IPS-15b (cell line): ENCODE measurements around the gene MYO1E.

Source experiments
- H3K27me3 ChIP-seq: one replicate; pipeline ENCODE4 v1.6.1; 2013; ENCODE audit warnings: low read length; ENCODE audit not compliant: control insufficient read depth, insufficient read depth
- H3K36me3 ChIP-seq: one replicate; pipeline ENCODE4 v1.6.1; 2013; ENCODE audit warnings: low read length; ENCODE audit not compliant: control insufficient read depth, insufficient read depth
- H3K4me1 ChIP-seq: one replicate; pipeline ENCODE4 v1.6.1; 2013; ENCODE audit warnings: mild to moderate bottlenecking, low read length; ENCODE audit not compliant: control insufficient read depth, insufficient read depth
- H3K4me3 ChIP-seq: one replicate; pipeline ENCODE4 v1.5.1; 2013; ENCODE audit warnings: low read depth, low read length
- H3K9ac ChIP-seq: one replicate; pipeline ENCODE4 v1.6.1; 2013; ENCODE audit warnings: low read depth, mild to moderate bottlenecking, low read length
- H3K9me3 ChIP-seq: one replicate; pipeline ENCODE4 v1.6.1; 2013; ENCODE audit warnings: mild to moderate bottlenecking, low read length; ENCODE audit not compliant: control insufficient read depth, insufficient read depth

The MYO1E gene

DNA sequence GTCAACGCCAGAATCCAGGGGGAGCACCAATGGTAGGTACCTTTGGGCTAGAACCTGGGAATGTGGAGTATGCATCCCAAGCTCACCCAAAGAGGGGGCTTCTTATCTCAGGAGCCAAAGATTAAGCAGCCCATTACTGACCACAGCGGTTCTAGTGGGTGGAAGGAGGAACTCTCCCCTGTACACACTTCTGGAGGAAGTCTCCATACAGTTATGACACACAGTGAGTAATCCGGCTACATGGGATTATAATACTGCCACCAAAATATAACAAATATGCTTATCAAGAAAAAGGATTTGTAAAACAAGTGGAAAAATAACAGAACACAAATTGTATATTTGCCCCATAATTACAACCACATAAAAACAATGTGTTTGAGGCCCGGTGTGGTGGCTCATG lies 8.4 kb downstream of the MYO1E start:
- Histone ChIP-seq H3K36me3 (no peaks in the 10 kb centered on the region), H3K27me3 (no peaks in the 10 kb centered on the region), H3K4me3 (no peak overlapping the region), H3K9ac (no peak overlapping the region), H3K4me1 (peaks cover 6% of the 10 kb centered on the region), H3K9me3 (no peaks in the 10 kb centered on the region)

DNA sequence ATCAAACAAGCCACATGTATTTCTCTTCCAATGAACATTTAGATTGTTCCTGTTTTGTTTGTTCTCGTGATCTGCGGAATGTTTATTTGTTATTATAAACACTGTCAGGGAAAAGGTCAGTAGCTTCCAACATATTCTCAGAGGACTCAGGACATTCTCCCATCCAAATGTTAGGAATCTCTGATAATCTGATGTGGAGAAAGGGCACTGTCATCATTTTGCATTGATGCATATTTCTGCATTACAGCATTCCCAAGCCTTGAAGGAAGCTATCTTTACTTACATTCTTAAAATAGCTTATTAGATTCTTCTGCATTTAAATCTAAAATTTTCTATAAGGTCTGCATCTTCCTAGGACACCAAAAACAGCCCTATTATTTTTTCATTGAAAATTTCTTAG lies 10.3 kb downstream of the MYO1E start:
- H3K36me3 ChIP-seq, result no peaks in the 10 kb centered on the region
- no peaks in the 10 kb centered on the region for H3K9me3 ChIP-seq
- no peak overlapping the region for H3K4me3 ChIP-seq
- peaks cover 3% of the 10 kb centered on the region for H3K4me1 ChIP-seq
- H3K9ac ChIP-seq, result no peak overlapping the region
- H3K27me3 ChIP-seq, result no peaks in the 10 kb centered on the region

DNA sequence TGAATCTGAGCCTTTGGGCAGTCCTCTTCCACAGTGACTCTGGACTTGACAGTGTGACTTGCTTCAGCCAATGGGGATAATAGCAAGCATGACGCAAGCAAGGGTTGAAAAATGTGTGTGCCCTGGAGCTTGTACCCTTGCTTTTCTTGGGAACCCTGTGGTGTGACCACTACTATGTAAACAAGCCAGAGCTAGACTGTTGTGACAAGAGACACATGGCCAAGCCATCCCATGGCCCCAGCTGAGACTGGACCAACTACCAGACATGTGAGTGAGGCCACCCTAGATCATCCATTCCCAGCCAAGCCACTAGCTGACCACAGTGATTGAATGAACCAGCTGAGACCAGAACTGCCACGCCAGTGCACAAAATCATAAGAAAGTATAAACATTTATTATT lies 11.8 kb downstream of the MYO1E start:
- no peak overlapping the region for H3K4me3 ChIP-seq
- H3K9ac ChIP-seq, result no peak overlapping the region
- H3K9me3 ChIP-seq, result no peaks in the 10 kb centered on the region
- peaks cover 7% of the 10 kb centered on the region for H3K4me1 ChIP-seq
- no peaks in the 10 kb centered on the region for H3K27me3 ChIP-seq
- no peaks in the 10 kb centered on the region for H3K36me3 ChIP-seq

DNA sequence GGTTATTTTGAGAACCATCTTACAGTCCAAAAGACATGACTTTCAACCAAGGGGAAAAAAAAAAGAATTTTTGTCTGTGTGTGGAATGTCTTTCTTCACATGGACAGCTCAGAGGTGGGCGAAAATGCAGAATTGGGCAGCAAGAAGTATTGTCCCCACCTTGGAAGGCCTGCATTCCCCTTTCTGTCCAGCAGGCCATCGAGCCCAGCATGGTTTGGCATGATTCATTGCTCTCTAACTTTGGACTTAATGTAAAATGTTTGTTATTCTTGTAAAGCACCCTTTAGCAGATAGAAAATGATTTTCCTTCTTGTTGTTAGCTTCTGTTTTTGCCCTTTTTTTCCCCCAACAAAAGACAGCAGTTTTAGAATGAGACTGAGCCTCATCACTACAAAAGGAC lies 12.4 kb downstream of the MYO1E start:
- Histone ChIP-seq H3K9ac (no peak overlapping the region), H3K4me3 (no peak overlapping the region), H3K4me1 (peaks cover 13% of the 10 kb centered on the region), H3K27me3 (no peaks in the 10 kb centered on the region), H3K9me3 (no peaks in the 10 kb centered on the region), H3K36me3 (no peaks in the 10 kb centered on the region)

DNA sequence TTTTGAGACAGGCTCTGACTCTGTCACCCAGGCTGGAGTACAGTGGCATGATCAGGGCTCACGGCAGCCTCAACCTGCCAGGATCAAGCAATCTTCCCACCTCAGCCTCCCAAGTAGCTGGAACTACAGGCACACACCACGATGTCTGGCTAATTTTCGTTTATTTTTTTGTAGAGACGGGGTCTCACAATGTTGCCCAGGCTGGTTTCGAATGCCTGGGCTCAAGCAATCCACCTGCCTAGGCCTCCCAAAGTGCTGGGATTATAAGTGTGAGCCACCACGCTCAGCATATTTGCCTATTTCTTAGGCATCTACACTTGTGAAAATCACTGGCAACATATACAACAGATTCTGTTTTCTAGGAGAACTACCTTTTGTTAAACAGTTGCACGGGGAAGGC lies 16.9 kb downstream of the MYO1E start:
- H3K27me3 ChIP-seq, result no peaks in the 10 kb centered on the region
- no peaks in the 10 kb centered on the region for H3K36me3 ChIP-seq
- no peaks in the 10 kb centered on the region for H3K9me3 ChIP-seq
- H3K4me3 ChIP-seq, result no peak overlapping the region
- H3K4me1 ChIP-seq, result peaks cover 39% of the 10 kb centered on the region
- peak overlapping the region; percentile 8 for H3K9ac ChIP-seq

DNA sequence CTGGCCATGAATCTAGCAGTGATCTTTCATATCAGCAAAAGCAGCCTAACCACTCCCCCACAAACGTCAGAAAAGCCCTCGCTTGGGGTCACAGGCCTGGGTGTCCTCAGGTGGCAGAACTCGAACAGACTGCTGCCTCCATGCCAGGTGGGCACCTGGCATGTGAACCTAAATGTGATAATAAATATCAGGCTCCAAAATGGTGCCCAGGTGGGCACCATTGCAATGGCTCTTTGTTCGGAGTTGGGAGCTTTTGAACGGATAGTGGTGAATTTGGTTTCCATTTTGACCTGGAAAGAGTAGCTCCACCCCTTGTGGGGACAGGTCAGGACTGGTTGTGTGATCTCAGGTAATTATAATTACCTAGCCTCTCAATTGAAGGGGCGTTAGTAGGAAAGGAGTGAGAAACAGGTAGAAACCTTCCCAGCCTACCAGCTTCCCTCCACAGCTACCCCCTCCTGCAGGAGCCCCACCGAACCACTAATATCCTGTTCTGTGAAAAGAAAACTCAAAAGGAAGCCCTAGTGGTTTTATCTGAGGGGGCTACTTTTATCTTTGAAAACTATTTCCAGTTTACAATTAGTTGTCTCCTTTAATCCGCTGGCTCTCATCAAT lies 18.1 kb downstream of the MYO1E start:
- Histone ChIP-seq H3K9me3 (no peaks in the 10 kb centered on the region), H3K4me1 (peaks cover 45% of the 10 kb centered on the region), H3K36me3 (no peaks in the 10 kb centered on the region), H3K27me3 (no peaks in the 10 kb centered on the region), H3K9ac (peak overlapping the region; percentile 73), H3K4me3 (peak overlapping the region; percentile 38)

DNA sequence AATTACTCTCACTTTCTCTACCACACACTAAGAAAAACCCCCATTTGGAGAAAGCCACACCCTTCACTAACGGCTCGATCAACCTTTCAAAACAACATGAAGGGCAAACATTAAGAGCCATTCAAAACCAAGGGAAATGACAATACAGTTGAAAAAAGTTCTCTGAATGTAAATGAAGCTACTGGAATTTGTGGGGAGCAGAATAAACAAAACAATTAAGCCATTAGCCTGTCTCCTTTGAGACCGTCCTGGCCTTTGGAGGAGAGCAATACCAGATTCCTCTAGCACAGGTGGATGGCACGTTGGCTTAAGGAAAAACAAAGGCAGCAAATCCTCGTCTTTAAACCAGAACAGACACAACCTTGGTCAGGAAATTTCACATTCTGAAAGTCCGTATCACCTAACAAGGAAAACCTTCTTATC lies 18.7 kb downstream of the MYO1E start:
- Histone ChIP-seq H3K36me3 (no peaks in the 10 kb centered on the region), H3K4me1 (peaks cover 47% of the 10 kb centered on the region), H3K4me3 (peak overlapping the region; percentile 38), H3K27me3 (no peaks in the 10 kb centered on the region), H3K9ac (peak overlapping the region; percentile 73), H3K9me3 (no peaks in the 10 kb centered on the region)

DNA sequence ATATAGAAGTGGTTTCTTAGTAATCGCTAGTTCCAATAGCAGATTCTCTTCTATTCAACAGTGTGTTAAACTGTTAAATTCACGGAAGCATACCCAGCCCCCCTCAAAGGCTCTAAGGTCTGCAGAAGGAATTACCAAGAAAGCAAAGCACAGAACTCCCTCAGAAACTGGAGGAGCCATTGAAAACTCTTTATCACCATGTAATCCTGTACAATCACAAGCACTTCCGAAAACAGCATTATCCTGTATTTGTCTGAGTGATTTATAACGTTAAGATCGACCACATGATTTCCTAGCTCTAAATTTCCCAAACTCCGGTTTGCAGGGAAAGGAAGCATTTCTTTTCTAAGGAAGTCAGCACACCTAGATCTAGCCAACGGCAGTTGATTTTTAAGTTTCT lies 20.0 kb downstream of the MYO1E start:
- H3K4me1 ChIP-seq, result peaks cover 52% of the 10 kb centered on the region
- H3K27me3 ChIP-seq, result no peaks in the 10 kb centered on the region
- no peak overlapping the region for H3K4me3 ChIP-seq
- H3K36me3 ChIP-seq, result no peaks in the 10 kb centered on the region
- H3K9me3 ChIP-seq, result no peaks in the 10 kb centered on the region
- H3K9ac ChIP-seq, result no peak overlapping the region

DNA sequence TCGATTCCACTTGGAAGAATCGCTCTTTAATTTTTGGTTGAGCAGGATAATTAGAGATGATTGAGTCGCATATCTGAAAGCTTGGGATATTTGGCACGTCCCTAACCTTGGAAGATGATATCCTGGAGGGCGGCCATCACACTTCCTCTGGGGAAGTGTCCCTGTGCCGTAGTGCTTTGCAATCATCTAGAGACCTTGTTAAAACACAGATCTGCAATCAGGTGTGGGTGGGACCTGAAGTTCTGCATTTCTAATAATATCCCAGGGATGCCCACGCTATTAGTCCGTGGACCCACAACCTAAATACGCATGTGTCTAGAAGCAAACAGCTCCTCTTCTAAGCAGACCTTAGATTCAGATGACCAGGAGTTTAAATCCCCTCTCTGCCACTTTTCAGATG lies 20.5 kb downstream of the MYO1E start:
- no peak overlapping the region for H3K4me3 ChIP-seq
- no peaks in the 10 kb centered on the region for H3K9me3 ChIP-seq
- peaks cover 57% of the 10 kb centered on the region for H3K4me1 ChIP-seq
- no peak overlapping the region for H3K9ac ChIP-seq
- no peaks in the 10 kb centered on the region for H3K27me3 ChIP-seq
- no peaks in the 10 kb centered on the region for H3K36me3 ChIP-seq

DNA sequence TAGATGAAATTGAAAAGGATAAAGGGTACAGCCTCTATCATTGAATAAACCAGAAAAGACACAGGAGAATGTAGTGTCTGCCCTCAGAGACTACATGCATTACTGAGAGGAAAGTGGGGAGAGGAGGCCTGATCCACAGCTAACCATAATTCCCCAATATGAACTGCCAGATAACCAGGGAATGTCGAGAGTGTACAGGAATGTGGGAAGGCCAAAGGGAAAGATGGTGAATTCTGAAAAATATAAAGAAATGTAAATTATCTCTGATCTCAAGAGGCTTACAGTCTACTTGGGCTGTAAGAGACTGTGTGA lies 22.3 kb downstream of the MYO1E start:
- no peak overlapping the region for H3K9ac ChIP-seq

DNA sequence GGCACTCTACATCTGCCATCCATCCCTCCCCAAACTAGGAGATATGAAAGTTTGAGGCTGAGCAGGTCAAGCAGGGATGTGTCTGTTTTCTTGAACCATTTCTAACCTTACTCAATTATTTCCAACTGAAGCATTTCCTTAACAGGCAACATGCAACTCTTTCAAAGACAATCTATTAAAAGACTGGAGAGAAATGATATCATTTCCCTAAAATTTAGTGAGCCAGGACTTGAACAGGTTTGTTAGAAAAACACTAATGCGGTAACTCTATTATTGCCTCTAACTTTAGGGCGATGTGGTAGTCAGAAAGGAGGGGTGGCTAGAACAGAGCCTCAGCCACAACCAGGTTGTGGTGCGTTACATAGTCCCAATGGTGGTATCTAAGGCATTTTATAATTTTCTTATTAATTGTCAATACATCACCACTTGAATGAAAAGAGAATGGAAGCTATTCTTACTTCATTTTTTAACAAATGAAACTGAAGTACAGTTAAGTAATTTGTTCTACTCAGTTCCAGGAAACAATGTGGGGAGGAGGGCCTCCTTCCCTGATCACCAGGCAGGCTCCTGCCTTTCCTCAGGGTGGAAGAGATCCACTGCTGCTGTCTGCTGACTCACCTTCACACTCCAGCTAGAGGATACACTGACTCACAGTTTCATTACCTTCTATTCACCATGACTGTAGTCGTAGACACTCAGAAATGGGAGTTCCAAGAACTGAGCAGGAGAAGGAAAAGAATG lies 22.8 kb downstream of the MYO1E start:
- no peak overlapping the region for H3K4me3 ChIP-seq
- H3K9ac ChIP-seq, result no peak overlapping the region
- H3K4me1 ChIP-seq, result peaks cover 42% of the 10 kb centered on the region
- no peaks in the 10 kb centered on the region for H3K9me3 ChIP-seq
- no peaks in the 10 kb centered on the region for H3K36me3 ChIP-seq
- no peaks in the 10 kb centered on the region for H3K27me3 ChIP-seq

More for the DNA sequence above, 22.3 kb downstream of the MYO1E start:
- no peaks in the 10 kb centered on the region for H3K9me3 ChIP-seq
- H3K4me1 ChIP-seq, result peaks cover 47% of the 10 kb centered on the region
- no peaks in the 10 kb centered on the region for H3K27me3 ChIP-seq
- H3K4me3 ChIP-seq, result no peak overlapping the region
- no peaks in the 10 kb centered on the region for H3K36me3 ChIP-seq

DNA sequence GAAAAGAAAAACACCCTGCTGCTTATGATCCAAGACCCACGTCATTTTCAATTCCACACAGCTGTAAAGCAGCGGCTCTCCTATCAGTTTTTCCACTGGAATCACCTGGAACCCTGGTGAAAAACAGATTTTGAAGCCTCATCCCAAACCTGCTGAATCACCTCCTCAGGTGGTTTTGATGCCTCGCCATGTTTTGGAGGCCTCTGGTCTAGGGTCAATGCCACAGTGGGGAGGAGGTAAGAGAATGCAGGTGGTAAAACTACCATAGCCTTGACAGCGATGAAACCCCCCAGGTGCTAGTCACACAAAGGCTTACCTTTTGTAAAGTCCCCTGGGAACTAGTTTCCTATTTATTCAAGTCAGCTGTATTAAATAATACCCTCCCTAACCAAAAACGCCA lies 24.8 kb downstream of the MYO1E start:
- Histone ChIP-seq H3K4me3 (no peak overlapping the region), H3K36me3 (no peaks in the 10 kb centered on the region), H3K4me1 (peaks cover 38% of the 10 kb centered on the region), H3K27me3 (no peaks in the 10 kb centered on the region), H3K9me3 (no peaks in the 10 kb centered on the region), H3K9ac (no peak overlapping the region)
